Mucosa of rectum (tissue), 2 donors: Measurements from ENCODE around the gene ZZZ3.
"Not testable (repeated sequence)": the region's sequence is repeated elsewhere in the genome, so short reads cannot be mapped to it uniquely, and the experiment has no call there.

ENCODE experiments used
- H3K27ac ChIP-seq, 2 donors: one replicate each; pipeline ENCODE4 v1.7.0; 2013; ENCODE audit warnings: inconsistent platforms in 2 of 2, low read depth in 2 of 2, low read length in 2 of 2
- H3K27me3 ChIP-seq, 2 donors: one replicate each; pipeline ENCODE4 v1.7.0; 2013; ENCODE audit warnings: low read length in 2 of 2; ENCODE audit not compliant: control insufficient read depth in 2 of 2, insufficient read depth in 2 of 2
- H3K36me3 ChIP-seq, 2 donors: one replicate each; pipeline ENCODE4 v1.7.0; 2013; ENCODE audit warnings: low read length in 2 of 2; ENCODE audit not compliant: control insufficient read depth in 2 of 2, insufficient read depth in 2 of 2
- H3K4me1 ChIP-seq, 2 donors: one replicate each; pipeline ENCODE4 v1.7.0; 2013; ENCODE audit warnings: low read length in 2 of 2, mild to moderate bottlenecking in 1 of 2; ENCODE audit not compliant: control insufficient read depth in 2 of 2, insufficient read depth in 2 of 2
- H3K4me3 ChIP-seq, 2 donors: one replicate each; pipeline ENCODE4 v1.7.0; 2013; ENCODE audit warnings: low read length in 2 of 2
- H3K9ac ChIP-seq, 2 donors: one replicate each; pipeline ENCODE4 v1.7.0; 2013; ENCODE audit warnings: low read length in 2 of 2, low read depth in 1 of 2, mild to moderate bottlenecking in 1 of 2
- H3K9me3 ChIP-seq, 2 donors: one replicate each; pipeline ENCODE4 v1.7.0; 2013; ENCODE audit warnings: low read length in 2 of 2; ENCODE audit not compliant: control insufficient read depth in 2 of 2
- donor health status: healthy.
- donor health status: Normal muscosa, but diverticular disease.

The ZZZ3 gene

GRCh38 chr1:77688939-77689338 is 6.5 kb upstream of the ZZZ3 start:
- no peak overlapping the region for H3K9ac ChIP-seq
- peaks cover 1 to 2% of the 10 kb centered on the region in 2 donors for H3K36me3 ChIP-seq
- H3K9me3 ChIP-seq, result no peaks in the 10 kb centered on the region
- H3K27ac ChIP-seq, result no peak overlapping the region
- H3K4me1 ChIP-seq, result peaks cover 0 to 3% of the 10 kb centered on the region in 2 donors
- H3K27me3 ChIP-seq, result no peaks in the 10 kb centered on the region
- no peak overlapping the region for H3K4me3 ChIP-seq

- Histone ChIP-seq H3K36me3 (no peaks in the 10 kb centered on the region), H3K27ac (no peak overlapping the region), H3K27me3 (no peaks in the 10 kb centered on the region), H3K4me1 (peaks cover 0 to 8% of the 10 kb centered on the region in 2 donors), H3K4me3 (peak overlapping the region in 1 of 2 donors; percentile 20), H3K9ac (no peak overlapping the region), H3K9me3 (no peaks in the 10 kb centered on the region)
Observed at GRCh38 chr1:77687519-77687906, 5.1 kb upstream of the ZZZ3 start.

- no peak overlapping the region for H3K4me3 ChIP-seq
- H3K36me3 ChIP-seq, result no peaks in the 10 kb centered on the region
- H3K27ac ChIP-seq, result no peak overlapping the region
- H3K27me3 ChIP-seq, result no peaks in the 10 kb centered on the region
- H3K9ac ChIP-seq, result no peak overlapping the region
- H3K4me1 ChIP-seq, result peaks cover 0 to 10% of the 10 kb centered on the region in 2 donors
- no peaks in the 10 kb centered on the region for H3K9me3 ChIP-seq
Observed at GRCh38 chr1:77686796-77687518, 4.5 kb upstream of the ZZZ3 start.

- Histone ChIP-seq H3K4me3 (peak overlapping the region; percentile 96 to 100), H3K9ac (peak overlapping the region; percentile 56 to 75), H3K4me1 (peaks cover 7 to 13% of the 10 kb centered on the region in 2 donors), H3K27me3 (no peaks in the 10 kb centered on the region), H3K27ac (peak overlapping the region; percentile 93), H3K9me3 (no peaks in the 10 kb centered on the region), H3K36me3 (no peaks in the 10 kb centered on the region)
Observed at GRCh38 chr1:77683160-77684148, 996 bp upstream of the ZZZ3 start.

- Histone ChIP-seq H3K4me3 (no peak overlapping the region), H3K4me1 (peaks cover 7 to 13% of the 10 kb centered on the region in 2 donors), H3K9me3 (no peaks in the 10 kb centered on the region), H3K27ac (no peak overlapping the region), H3K9ac (no peak overlapping the region), H3K36me3 (no peaks in the 10 kb centered on the region), H3K27me3 (no peaks in the 10 kb centered on the region)
Observed at GRCh38 chr1:77680173-77680572, 2.3 kb downstream of the ZZZ3 start.

GRCh38 chr1:77678660-77679610 is 3.5 kb downstream of the ZZZ3 start:
- Histone ChIP-seq H3K4me1 (peaks cover 7 to 11% of the 10 kb centered on the region in 2 donors), H3K36me3 (no peaks in the 10 kb centered on the region)

GRCh38 chr1:77674807-77675206 is 7.7 kb downstream of the ZZZ3 start:
- H3K27ac ChIP-seq, H3K9ac ChIP-seq, H3K4me3 ChIP-seq, H3K27me3 ChIP-seq, H3K4me1 ChIP-seq, H3K36me3 ChIP-seq, H3K9me3 ChIP-seq: not testable (repeated sequence)

More at GRCh38 chr1:77678660-77679610, 3.5 kb downstream of the ZZZ3 start:
- Histone ChIP-seq H3K9ac (no peak overlapping the region), H3K9me3 (no peaks in the 10 kb centered on the region), H3K4me3 (no peak overlapping the region), H3K27me3 (no peaks in the 10 kb centered on the region), H3K27ac (no peak overlapping the region)

- Histone ChIP-seq H3K27me3 (no peaks in the 10 kb centered on the region), H3K4me1 (peaks cover 0 to 2% of the 10 kb centered on the region in 2 donors), H3K27ac (no peak overlapping the region), H3K9me3 (no peaks in the 10 kb centered on the region), H3K9ac (no peak overlapping the region), H3K36me3 (no peaks in the 10 kb centered on the region), H3K4me3 (no peak overlapping the region)
Observed at GRCh38 chr1:77673716-77674355, 8.6 kb downstream of the ZZZ3 start.

GRCh38 chr1:77673030-77673429 is 9.4 kb downstream of the ZZZ3 start:
- Histone ChIP-seq H3K27ac (no peak overlapping the region), H3K27me3 (no peaks in the 10 kb centered on the region), H3K4me3 (no peak overlapping the region), H3K9ac (no peak overlapping the region), H3K36me3 (no peaks in the 10 kb centered on the region), H3K9me3 (no peaks in the 10 kb centered on the region), H3K4me1 (no peaks in the 10 kb centered on the region)
